ENCODE results near the gene PCDH17. TPM values are rescaled to one million over a fixed set of nuclear protein-coding genes. Genes with fewer than 3 reads are reported as not detected.
A peak's percentile ranks its signal among the peaks of the same experiment; 100 is the strongest.

The PCDH17 gene
- total RNA-seq (2014; rRNA removed; shearing (Covaris generic); ENCODE audit: low replicate concordance): not detected in 2 replicates

- DNase-seq: no peak
- Histone ChIP-seq H3K27me3 (peaks cover 43% of the 10 kb centered on the region), H3K9me3 (no peaks in the 10 kb centered on the region), H3K36me3 (no peaks in the 10 kb centered on the region), H3K4me3 (peak within 1 kb of the TSS; percentile 31)
Observed at GRCh38 chr13:57631596-57632275, at the start of gene PCDH17. Gene PCDH17, plus strand, starts transcription at chr13:57631744. Its CDS starts 803 bp downstream, at chr13:57632547.

- no peaks in the 10 kb centered on the region for H3K36me3 ChIP-seq
- DNase-seq: no peak
- H3K27me3 ChIP-seq: no peaks in the 10 kb centered on the region
- H3K4me3 ChIP-seq: no peak overlapping the region
- H3K9me3 ChIP-seq: no peaks in the 10 kb centered on the region
Observed at GRCh38 chr13:57582032-57582431, 49.5 kb upstream of the PCDH17 start.

- Histone ChIP-seq H3K27me3 (no peaks in the 10 kb centered on the region), H3K9me3 (no peaks in the 10 kb centered on the region), H3K36me3 (no peaks in the 10 kb centered on the region), H3K4me3 (no peak overlapping the region)
- no peak for DNase-seq
Observed at GRCh38 chr13:57583529-57583928, 48.0 kb upstream of the PCDH17 start.

GRCh38 chr13:57588639-57589038 is 42.9 kb upstream of the PCDH17 start:
- DNase-seq: no peak
- Histone ChIP-seq H3K27me3 (no peaks in the 10 kb centered on the region), H3K4me3 (no peak overlapping the region), H3K9me3 (no peaks in the 10 kb centered on the region), H3K36me3 (no peaks in the 10 kb centered on the region)

- H3K36me3 ChIP-seq: no peaks in the 10 kb centered on the region
- no peak overlapping the region for H3K4me3 ChIP-seq
- no peaks in the 10 kb centered on the region for H3K9me3 ChIP-seq
- H3K27me3 ChIP-seq: no peaks in the 10 kb centered on the region
- DNase-seq: no peak
Observed at GRCh38 chr13:57595775-57596174, 35.8 kb upstream of the PCDH17 start.

- Histone ChIP-seq H3K4me3 (no peak overlapping the region), H3K9me3 (no peaks in the 10 kb centered on the region), H3K36me3 (no peaks in the 10 kb centered on the region), H3K27me3 (no peaks in the 10 kb centered on the region)
- DNase-seq: no peak
Observed at GRCh38 chr13:57601536-57601935, 30.0 kb upstream of the PCDH17 start.

- Histone ChIP-seq H3K4me3 (no peak overlapping the region), H3K36me3 (no peaks in the 10 kb centered on the region), H3K27me3 (no peaks in the 10 kb centered on the region), H3K9me3 (no peaks in the 10 kb centered on the region)
- no peak for DNase-seq
Observed at GRCh38 chr13:57604442-57604841, 27.1 kb upstream of the PCDH17 start.

GRCh38 chr13:57611969-57612368 is 19.6 kb upstream of the PCDH17 start:
- Histone ChIP-seq H3K27me3 (no peaks in the 10 kb centered on the region), H3K4me3 (no peak overlapping the region), H3K9me3 (no peaks in the 10 kb centered on the region), H3K36me3 (no peaks in the 10 kb centered on the region)
- no peak for DNase-seq

GRCh38 chr13:57612568-57612967 is 19.0 kb upstream of the PCDH17 start:
- H3K36me3 ChIP-seq: no peaks in the 10 kb centered on the region
- no peaks in the 10 kb centered on the region for H3K9me3 ChIP-seq
- H3K4me3 ChIP-seq: no peak overlapping the region
- H3K27me3 ChIP-seq: no peaks in the 10 kb centered on the region
- DNase-seq: no peak

GRCh38 chr13:57624565-57625435 is 6.7 kb upstream of the PCDH17 start:
- Histone ChIP-seq H3K27me3 (peaks cover 18% of the 10 kb centered on the region), H3K4me3 (no peak overlapping the region), H3K9me3 (no peaks in the 10 kb centered on the region), H3K36me3 (no peaks in the 10 kb centered on the region)
- DNase-seq: no peak

- H3K4me3 ChIP-seq: no peak overlapping the region
- DNase-seq: no peak
Observed at GRCh38 chr13:57627663-57628062, 3.9 kb upstream of the PCDH17 start.

GRCh38 chr13:57629391-57629804 is 2.1 kb upstream of the PCDH17 start:
- Histone ChIP-seq H3K27me3 (peaks cover 43% of the 10 kb centered on the region), H3K9me3 (no peaks in the 10 kb centered on the region), H3K4me3 (no peak overlapping the region), H3K36me3 (no peaks in the 10 kb centered on the region)
- DNase-seq: no peak

More at GRCh38 chr13:57627663-57628062, 3.9 kb upstream of the PCDH17 start:
- H3K36me3 ChIP-seq: no peaks in the 10 kb centered on the region
- no peaks in the 10 kb centered on the region for H3K9me3 ChIP-seq
- peaks cover 43% of the 10 kb centered on the region for H3K27me3 ChIP-seq

- Histone ChIP-seq H3K4me3 (no peak overlapping the region), H3K9me3 (no peaks in the 10 kb centered on the region), H3K27me3 (peaks cover 43% of the 10 kb centered on the region), H3K36me3 (no peaks in the 10 kb centered on the region)
- DNase-seq: peak; percentile 42
Observed at GRCh38 chr13:57629821-57630235, 1.7 kb upstream of the PCDH17 start.

- Histone ChIP-seq H3K36me3 (no peaks in the 10 kb centered on the region), H3K4me3 (peak overlapping the region; percentile 31), H3K9me3 (no peaks in the 10 kb centered on the region), H3K27me3 (peaks cover 43% of the 10 kb centered on the region)
- DNase-seq: no peak
Observed at GRCh38 chr13:57630661-57631595, 616 bp upstream of the PCDH17 start.

- H3K4me3 ChIP-seq: peak overlapping the region; percentile 31; the same call in 1 of the 2 replicates
- no peaks in the 10 kb centered on the region for H3K9me3 ChIP-seq
- H3K27me3 ChIP-seq: peaks cover 41% of the 10 kb centered on the region
- H3K36me3 ChIP-seq: no peaks in the 10 kb centered on the region
- DNase-seq: no peak
Observed at GRCh38 chr13:57632276-57633140, 964 bp downstream of the PCDH17 start.
